ENCODE data around the gene DOCK1.

DOCK1 gene

DNA sequence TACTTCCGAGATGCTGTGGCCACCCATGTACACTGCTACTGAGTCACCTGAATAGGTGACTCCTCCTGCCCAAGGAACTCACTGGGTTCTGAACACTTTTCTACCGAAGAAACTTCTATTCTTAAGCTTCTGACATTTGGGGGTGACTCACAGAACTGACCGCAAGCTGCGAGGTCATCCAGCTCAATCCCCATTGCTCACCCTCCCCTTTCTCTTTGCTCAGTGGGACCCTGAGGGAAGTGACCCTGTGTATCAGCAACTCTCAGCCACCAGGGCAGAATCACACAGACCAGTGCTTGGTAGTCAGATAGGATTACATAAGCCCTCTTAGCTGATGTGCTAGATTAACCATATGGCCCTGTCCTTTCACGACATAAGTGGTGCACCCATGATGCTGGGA, 244.9 kb downstream of the DOCK1 start:
- no peak for DNase-seq

GRCh38 chr10:127151541-127151940, 246.3 kb downstream of the DOCK1 start:
- no peak for DNase-seq

- DNase-seq: no peak
Measured at GRCh38 chr10:127151981-127152699, 246.9 kb downstream of the DOCK1 start.

DNA sequence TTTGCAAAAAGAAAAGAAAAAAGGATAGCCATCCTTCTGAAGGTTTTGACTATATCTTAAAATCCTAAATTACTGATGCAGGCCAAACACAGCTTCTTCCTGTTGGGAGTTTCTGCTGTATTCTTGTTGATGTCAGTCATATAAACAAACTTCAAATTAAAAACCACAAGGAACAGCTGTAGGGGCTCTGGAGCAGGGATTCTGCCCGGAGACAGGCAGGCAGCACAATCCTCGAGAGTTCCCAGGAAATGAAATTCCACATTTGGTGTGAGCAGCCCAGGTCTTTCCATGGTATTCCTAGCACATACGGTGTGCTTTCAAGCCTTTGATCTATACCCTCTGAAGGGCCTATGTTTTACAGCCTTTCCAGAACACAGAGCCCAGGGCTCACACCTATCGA, 248.0 kb downstream of the DOCK1 start:
- no peak for DNase-seq

DNA sequence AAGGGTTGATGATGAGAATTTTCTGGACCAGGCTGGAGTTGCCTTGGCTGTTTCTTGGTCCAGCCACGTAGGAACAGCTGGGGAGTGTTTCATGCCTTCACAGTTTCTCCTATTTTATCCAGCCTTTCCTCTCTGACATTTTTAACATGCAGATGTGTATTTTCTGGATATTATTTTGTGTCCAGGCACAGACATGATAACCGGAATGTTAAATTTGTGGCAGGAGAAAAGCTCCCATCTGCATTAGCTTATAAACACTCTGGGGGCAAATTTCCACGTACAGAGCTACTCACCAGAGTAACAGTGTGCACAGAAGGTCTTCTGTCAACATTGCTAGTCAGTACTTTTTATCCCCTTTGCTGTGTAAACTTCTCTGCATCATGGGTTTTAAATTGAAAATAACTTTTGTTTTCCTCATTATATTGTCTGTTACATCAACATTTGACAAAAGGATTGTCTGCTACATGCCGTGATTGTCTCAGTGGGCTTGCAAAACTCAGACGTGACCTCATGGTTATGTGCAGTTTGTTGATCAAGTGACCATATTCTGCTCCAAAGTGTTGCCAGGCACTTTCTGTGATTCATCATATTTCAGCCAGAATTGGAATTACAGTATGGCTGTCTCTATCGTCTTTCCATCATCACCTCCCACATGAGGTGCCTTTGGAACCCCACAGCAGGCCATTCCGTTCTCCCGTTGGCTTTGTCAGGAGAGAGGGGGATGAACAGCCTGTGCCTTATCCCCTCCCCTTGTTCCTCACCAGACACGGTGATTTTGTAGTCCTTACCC, 249.8 kb downstream of the DOCK1 start:
- DNase-seq: no peak

- no peak for DNase-seq
Measured at GRCh38 chr10:127157089-127157488, 251.9 kb downstream of the DOCK1 start.

DNA sequence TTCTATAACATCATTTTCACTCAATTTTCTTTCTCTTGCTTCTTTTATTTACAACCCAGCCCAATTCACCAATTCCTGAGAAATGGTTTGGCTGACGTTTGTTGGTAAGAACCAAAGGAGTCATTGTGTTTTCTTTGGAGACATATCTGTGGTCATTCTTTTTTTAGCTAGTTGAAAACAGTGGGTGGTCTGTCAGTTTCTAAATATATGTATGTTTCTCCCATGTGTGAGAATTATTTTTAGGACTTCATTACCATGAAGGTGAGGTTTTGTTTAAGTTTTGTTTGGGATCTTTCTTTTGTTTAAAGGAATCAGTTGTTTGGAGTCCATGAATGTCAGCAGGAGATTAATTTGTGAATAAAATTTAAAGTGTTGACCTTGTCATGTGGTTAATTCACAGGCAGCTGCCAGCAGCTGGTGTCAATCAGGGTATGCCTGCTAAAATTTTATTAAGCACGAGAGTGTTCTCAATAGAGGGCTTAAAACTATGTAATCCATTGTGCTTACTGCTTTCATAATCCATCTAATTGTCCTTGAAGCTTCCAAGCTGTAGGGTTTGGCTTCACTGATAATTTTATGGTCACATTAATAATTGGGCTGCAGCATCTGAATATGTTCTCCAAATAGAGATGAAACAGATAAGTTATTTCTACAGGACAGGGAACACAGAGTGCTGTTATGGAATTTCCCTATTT, 252.4 kb downstream of the DOCK1 start:
- DNase-seq: no peak

GRCh38 chr10:127158662-127159061, 253.4 kb downstream of the DOCK1 start:
- DNase-seq: no peak

- no peak for DNase-seq
Measured at GRCh38 chr10:127159648-127160245, 254.5 kb downstream of the DOCK1 start.

DNA sequence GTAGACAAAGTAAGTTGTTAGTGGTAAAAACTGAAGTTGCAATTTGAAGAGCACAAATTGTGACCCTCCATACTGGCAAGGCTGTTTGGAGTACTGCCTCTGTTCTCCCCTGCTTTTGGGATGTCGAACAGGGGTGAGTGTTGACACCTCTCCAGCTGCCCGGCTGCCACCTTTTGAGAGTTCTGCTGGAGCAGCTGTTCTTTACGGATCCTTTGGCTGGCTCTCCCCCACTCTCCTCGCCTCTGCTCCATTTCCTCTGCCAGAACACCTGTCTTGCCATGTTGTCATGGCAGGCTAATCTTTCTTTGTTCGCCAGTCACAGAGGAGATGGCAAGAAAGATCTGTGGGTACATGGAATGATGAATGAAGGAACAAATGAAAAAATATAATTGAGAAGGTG, 256.3 kb downstream of the DOCK1 start:
- DNase-seq: peak; percentile 73

- no peak for DNase-seq
Measured at GRCh38 chr10:127162841-127163240, 257.6 kb downstream of the DOCK1 start.

DNA sequence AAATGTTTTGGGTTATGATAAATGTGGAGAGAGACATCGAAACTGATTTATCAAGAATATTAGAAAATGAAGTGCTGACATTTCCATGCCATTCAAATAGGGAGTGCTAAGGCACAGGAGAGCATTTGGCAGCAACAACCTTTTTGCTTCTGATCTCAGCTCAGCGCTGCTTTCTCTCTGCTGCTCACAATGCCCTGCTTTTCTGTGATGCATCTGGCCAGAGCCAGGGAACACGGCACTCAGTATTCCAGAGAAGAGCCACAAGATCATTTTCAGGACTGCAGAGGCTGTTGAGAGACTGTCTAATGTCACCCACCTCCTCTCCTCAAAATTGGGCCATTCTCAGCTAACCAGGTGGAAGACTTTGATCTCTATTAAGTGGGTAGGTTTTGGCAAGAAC, 263.0 kb downstream of the DOCK1 start:
- DNase-seq: no peak

DNA sequence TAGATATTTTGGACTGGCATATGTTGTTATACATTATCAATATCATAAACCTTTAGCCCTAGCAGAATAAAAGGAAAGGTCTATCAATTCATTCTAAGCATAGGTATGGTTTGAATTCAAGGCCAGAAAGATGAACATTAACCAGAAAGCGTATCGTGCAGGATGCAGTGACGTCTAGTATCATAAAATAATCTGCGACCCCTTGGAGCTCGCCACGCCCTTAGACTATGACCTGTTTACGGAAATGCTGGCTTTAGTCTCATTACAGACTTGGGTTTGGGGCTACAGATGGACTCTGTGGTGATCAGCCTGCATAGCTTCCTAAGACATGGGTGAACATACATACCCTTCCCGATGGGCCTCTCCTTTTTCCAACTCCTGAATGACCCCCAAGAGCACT, 269.6 kb downstream of the DOCK1 start:
- no peak for DNase-seq

GRCh38 chr10:127175357-127176110, 270.3 kb downstream of the DOCK1 start:
- DNase-seq: no peak

GRCh38 chr10:127176649-127177048, 271.4 kb downstream of the DOCK1 start:
- no peak for DNase-seq

GRCh38 chr10:127179612-127180250, 274.5 kb downstream of the DOCK1 start:
- no peak for DNase-seq

GRCh38 chr10:127182161-127182560, 276.9 kb downstream of the DOCK1 start:
- DNase-seq: no peak

GRCh38 chr10:127184582-127184981, 279.4 kb downstream of the DOCK1 start:
- DNase-seq: no peak

DNA sequence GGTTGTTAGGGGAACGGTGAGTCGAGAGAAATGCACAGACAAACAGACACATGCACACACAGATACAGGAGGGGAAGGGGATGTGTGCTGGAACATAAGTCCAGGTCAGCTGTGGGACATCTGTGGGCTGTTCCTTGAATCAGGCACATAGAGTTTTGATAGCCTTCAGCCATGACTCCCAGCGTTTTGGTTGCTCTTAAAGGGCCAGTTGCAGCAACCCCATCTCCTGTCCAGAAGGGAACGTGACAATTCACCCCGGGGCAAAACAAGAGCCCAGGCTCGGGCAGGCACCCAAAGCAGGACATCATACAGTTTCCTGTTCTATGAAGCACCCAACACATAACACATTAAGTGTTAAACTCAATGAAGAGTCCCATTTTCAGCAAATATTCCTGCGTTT, 281.6 kb downstream of the DOCK1 start:
- no peak for DNase-seq

- DNase-seq: no peak
Measured at GRCh38 chr10:127189226-127189625, 284.0 kb downstream of the DOCK1 start.

- DNase-seq: no peak
Measured at GRCh38 chr10:127190427-127190826, 285.2 kb downstream of the DOCK1 start.

DNA sequence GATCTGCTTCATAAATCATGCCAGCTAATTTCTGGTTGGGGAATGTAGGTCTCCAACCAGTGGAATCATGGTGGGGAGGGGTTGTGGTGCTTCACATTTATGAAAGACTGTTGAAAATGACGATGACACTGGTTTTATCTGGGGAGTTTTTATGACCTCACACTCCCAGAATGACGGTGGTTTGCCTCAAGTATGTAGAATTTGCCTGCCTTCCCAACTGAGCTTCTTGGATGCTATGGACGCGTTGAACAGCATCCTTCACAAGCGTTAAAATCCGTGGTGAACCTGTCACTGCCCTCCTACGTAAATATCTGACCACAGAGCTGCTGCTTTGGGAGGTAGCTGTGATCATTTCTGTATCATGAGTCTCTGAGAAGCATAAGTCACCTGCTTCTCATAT, 287.9 kb downstream of the DOCK1 start:
- DNase-seq: no peak

Data from NCI-H2171 treated with DMSO at 0.1 percent for 48 hours (cell line).